HPDE6-E6E7 (cell line): Measurements from ENCODE around the gene HOXC9.

Experiments used
- DNase-seq: peaks from one replicate; pipeline ENCODE4 v3.0.0; 2011; ENCODE audit warnings: missing footprints; ENCODE audit errors: extremely low spot score

The HOXC9 gene

DNA sequence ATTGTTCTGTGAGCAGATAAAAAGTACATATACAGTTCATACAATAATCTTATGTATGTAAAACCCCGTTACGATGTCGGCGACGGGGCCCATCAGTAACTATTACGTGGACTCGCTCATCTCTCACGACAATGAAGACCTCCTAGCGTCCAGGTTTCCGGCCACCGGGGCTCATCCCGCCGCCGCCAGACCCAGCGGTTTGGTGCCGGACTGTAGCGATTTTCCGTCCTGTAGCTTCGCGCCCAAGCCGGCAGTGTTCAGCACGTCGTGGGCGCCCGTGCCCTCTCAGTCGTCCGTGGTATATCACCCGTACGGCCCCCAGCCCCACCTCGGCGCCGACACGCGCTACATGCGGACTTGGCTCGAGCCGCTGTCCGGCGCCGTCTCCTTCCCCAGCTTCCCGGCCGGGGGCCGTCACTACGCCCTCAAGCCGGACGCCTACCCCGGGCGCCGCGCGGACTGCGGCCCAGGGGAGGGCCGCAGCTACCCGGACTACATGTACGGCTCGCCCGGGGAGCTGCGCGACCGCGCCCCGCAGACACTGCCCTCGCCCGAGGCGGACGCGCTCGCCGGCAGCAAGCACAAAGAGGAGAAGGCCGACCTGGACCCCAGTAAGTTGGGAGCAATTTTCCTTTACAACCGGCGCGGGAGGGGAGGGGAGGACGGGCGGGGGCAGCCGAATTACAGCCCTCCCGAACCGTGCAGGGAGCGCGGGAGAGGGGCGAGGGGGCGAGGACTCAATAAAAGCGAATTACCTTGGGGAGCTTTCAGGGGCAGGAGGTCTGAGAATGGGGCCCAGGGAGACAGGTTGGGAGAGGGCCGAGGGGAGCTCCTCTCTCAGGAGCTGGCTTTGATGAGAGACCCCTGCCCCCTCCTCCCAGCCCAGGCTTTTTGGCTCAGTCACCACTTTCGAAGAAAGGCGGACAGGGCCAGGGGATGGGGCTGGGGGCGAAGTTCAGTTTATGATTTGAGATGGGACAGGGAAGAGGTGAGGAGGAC is at the start of gene HOXC9:
Gene HOXC9 (plus strand): TSS at position 46 of the 999 bp plus-strand sequence. CDS start 28 bp downstream, at position 74.
- no peak for DNase-seq

DNA sequence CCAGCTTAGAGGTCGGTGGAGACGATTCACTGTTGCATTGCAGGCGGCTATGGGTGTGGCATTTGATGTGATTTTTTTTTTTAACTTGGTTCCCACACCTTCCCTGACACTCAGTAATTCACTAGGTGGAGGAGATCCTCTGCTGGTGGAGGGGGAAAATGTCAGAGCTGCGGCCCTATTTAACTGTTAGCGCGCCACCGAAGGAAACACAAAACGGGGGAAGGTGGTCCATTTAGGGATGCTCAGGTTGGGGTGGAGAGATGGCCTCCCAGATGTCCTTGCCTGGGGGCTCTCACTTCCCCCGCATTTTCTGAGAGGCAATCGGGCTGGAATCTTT is 49.6 kb upstream of the HOXC9 start:
- DNase-seq, result no peak

DNA sequence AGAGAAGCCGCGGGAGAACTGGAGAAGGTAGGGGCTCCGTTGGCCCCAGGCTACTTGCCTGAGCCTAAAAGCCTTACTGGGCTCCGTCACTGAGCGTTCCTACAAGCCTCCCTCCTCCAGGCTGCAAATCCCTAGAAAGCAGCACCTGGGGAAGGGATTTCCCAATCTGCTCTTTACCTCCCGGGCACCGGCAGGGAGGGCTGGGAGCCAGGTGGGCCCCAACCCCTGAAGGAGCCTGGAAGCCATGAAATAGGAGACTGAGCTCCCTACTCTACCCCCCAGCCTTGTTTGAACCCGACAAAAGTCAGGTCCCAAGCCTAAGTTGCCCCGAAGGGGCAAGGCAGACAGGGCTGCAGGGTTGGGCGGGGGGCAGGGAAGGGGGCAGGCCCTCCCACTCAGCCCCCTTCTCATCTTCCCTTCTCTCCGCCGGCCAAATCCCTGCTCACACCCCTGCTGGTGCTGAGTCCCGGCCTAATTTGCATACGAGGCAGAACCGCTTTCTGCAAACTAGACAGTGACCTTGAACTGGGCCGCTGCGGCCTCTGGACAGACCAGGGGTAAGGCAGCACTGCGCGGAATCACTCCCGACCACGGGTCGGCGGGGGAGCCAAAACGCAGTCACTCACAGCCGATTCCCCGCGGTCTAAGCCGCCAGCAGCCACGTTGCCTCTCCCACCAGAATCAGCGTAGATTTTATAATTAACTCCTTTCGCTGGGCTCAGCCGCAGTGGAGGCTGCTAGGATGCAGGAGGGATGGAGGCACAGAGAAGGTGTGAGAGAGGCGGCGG is 49.0 kb upstream of the HOXC9 start:
- DNase-seq, result no peak

DNA sequence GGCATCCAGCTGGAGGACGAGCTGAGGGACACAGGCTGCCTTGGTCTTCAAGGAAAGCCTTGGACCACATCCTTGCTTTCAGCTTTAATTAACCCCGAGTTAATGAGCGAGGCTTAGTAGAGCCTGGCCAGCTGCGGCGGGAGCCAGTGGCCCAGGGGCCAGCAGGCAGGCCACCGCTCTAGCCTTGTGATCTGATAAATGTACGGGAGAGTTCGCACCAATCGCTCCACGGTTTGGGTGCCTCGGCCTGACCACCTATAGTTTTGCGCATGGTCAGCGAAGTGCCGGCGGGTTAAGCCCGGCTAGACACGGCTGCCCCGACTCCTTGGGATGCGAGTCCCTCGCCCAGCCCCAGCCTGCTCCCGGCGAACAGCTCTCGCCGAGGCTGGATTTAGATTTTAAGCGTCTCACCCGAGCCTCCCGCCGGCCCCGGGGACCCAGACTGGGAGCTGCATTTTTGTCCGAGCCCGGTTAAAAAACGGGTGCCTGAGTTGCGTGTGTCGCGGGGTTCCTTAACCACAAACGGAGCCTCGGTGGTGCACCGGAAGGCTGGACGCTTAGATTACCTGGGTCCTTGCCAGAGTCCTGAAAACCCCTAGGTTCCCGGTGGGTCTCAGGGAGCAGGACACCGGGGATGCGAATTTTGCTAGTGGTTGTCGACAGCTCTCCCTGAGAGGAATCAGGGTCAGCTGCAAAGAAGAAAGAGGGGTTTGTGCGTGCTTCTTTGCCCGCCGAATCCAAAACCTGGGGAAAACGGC is 48.2 kb upstream of the HOXC9 start:
- no peak for DNase-seq

DNA sequence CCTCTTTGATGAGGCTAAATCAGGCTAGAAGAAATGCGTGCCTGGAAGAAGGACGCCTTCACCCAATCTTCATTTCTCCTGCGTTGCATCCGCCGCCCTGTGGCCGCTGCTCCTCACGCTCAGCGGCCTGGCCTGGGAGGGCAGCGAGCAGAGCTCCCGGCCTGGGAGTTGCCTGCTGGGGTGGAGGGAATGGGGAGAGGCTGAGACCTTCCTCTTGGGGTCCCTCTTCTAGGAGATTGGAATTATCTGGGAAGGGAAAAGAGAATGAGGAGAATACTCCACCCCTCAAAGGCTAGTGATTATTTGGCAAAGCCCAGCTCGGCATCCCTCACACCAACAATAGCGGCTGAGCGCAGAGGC is 47.6 kb upstream of the HOXC9 start:
- DNase-seq, result no peak

DNA sequence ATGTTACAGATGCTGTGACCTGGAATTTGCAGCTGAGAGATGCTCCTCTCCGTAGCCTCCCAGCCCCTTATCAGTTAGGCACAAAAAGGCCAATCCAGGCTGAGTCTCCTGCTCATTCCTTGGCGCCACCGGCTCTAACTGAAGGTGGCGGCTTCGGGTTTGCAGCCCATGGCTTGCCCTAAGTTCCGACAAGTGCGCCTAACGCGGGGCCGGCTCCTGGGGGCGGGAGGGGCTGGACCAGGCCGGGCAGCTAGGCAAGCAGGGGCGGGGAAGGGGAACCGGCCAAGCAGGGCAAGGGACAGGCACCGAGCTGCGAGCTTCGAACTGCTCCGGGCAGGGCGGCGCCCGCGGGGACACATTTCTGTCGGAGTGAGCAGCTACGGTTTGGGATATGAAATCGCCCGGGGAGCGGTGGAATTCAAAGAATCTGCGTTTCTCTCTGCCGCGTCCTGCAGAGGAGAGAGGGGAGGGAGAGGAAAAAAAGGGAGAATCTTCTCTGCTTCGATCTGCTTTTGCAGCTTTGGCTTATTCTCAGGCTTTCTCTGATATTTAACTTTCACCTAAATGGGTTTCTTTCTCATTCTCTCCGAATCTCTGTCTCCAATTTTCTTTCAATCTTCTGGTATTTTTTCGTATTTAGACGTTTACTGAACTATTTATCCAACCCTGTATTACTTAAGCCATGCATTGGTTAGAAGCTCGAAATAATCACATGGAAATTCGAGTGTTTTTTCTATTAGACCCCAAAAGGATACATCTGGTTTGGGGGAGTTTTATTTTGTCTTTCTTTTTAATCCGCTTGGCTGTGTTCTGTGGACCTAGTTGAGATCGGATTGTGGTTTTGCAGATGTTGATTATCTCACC is 46.9 kb upstream of the HOXC9 start:
- no peak for DNase-seq

DNA sequence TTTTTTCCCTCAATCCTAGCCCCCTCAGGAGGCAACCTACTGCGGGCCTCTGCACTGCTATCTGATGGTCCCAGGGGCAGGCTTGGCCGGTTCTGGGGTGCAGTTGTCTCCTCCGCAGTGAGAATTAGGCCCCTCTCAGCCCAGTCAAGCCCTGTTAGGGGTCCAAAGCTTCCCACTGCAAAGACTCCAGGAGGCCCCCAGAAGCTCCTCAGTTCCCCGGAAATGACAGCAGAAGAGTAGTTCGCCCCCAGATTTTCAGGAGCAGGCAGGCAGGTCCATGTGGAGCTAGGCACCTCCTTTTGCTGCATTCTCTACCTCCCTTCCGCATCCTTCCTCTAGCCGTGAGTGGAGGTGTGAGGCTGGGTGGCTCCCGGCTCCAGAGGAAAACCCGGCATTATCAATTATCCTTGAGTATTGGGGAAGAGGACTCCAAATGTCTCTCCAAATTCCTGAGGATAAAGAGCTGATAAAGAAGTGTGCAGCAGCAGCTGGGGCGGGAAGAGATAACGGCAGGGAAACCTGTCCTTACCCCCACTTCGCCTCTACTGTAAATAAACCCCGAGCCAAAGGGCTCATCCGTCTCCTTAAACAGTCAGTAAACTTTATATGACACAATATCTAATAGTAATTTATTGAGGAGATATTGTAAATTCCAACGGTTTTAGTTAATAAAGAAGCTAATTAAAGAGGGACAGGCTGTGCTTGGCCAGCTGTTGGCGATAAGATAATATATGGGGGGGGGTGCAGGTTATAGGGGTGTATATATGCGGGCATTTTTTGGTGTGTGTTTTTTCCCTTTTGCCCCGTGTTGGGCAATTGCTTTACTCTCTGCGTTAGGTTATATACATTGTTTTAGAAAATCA is 45.9 kb upstream of the HOXC9 start:
- DNase-seq, result no peak

DNA sequence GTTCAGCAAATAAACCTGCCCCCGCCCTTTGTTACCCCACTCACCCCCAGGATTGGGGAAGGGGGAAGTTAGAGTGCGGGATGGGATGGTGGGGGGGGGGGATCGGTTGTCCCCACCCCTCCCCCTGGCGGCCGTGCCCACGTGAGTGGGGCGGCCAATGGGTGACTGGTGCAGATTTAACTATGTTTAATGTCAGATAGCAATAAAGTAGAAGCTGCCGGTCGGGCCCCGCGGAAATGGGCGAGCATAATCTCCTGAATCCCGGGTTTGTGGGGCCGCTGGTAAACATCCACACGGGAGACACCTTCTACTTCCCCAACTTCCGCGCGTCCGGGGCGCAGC is 45.3 kb upstream of the HOXC9 start, which contains the start of gene HOXC12:
Gene HOXC12 (plus strand): TSS at position 210 of the 342 bp plus-strand sequence. CDS start 27 bp downstream, at position 237.
- no peak for DNase-seq

DNA sequence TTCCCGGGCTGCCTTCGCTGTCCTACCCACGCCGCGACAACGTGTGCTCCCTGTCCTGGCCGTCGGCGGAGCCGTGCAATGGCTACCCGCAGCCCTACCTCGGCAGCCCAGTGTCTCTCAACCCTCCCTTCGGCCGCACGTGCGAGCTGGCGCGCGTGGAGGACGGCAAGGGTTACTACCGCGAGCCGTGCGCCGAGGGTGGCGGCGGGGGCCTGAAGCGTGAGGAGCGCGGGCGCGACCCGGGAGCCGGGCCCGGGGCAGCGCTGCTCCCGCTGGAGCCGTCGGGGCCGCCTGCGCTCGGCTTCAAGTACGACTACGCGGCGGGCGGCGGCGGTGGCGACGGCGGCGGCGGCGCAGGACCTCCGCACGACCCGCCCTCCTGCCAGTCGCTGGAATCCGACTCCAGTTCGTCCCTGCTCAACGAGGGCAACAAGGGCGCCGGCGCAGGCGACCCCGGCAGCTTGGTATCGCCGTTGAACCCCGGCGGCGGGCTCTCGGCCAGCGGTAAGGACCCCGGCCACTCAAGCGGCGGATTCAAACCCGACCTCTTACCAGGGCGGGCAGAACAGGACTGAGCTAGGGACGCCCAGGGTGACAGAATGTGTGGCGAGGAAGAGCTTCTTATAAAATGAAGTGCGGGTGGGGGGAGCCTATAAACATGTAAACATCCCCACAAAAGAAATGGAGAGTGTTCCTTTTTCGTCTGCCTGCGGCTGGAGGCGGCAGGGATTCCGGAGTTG is 44.8 kb upstream of the HOXC9 start:
- DNase-seq, result no peak

DNA sequence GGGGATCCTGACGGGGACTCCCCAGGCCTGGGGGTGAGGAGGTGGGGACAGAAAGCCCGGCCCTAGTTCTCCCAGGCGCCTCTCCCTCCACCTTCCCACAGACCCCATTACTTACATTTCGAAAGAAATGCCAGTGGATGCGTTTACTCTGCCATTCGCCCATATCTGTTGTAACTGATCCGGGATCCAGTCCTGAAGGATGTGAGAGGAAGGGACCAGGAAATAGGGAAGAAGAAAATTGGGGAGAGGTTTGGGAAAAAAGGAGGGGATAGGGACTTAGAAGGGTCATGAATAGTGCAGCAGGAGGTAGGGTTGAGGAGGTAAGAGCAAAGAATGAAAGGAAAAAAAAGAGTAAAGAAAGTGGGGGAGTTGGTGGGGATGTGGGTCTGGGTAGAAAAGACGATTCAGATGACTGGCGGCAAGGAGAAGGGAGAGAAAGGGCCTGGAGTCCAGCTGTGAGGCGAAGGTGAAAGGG is 44.1 kb upstream of the HOXC9 start:
- DNase-seq, result no peak

DNA sequence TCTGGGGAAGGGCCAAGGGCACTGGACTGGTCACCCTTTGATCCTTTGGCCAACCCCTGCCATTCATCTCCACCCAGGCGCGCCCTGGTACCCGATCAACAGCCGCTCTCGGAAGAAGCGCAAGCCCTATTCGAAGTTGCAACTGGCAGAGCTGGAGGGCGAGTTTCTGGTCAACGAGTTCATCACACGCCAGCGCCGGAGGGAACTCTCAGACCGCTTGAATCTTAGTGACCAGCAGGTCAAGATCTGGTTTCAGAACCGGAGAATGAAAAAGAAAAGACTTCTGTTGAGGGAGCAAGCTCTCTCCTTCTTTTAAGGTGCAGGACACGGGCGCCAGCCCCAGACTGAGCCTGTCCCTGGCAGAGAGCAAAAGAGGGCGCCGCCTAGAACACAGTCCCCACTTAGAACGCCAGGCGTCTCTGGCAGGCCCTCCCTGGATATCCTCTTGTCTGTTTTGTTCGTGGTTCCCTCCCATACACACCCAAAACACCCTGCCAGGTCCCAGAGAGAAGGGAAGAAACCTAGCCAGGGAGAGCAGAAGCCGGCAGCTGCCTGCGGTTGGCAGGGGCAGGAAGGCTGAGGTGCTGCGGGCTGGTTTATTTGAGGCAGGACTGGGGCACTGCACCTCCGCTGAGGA is 43.6 kb upstream of the HOXC9 start:
- DNase-seq, result no peak

DNA sequence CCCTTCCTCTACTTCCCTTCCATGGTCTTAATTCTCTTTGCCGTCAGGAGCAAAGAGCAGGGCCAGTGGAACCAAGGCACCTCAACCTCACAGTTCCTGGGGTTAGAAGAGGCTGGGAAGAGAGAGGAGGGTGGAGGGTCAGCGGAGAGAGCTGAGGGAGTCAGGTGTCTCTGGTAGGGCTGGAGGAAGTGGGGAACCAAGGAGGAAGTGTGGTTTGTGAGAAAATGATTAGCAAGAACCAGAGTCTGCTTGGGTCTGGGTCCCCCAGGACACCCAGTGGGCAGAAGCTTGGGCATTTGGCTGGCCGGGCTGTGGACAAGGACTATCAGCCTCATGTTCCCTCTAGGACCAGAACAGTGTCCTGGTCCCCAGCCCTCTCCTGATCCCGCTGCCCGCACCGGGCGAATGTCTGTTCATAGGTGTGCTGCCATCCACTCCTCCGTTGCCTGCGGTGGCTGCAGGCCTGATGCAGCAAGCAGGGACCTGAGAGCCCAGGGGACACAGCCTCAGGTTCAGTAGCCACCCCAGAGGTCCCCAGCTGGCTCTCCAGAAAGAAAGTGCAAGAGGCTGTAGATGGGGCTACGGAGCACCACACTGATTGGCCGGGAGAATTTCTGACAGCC is 42.9 kb upstream of the HOXC9 start:
- no peak for DNase-seq

DNA sequence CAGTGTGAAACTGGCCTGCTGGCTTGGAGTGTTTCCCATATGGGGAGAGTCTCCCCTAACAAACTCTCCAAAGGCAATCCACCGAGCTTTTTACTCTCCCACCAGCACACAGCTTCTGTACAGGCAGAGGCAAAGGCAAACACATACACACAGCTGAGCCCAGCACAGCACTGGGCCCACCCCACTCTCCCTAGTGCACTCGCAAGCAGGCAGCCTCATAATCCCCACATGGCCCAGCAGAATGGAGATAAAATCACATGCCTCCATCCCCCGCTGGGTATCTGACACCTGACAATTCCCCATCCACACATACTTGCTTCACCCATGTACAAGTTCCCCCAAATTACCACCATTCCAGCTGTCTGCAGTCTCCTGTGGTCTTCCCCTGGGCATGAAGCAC is 41.8 kb upstream of the HOXC9 start:
- DNase-seq, result no peak

DNA sequence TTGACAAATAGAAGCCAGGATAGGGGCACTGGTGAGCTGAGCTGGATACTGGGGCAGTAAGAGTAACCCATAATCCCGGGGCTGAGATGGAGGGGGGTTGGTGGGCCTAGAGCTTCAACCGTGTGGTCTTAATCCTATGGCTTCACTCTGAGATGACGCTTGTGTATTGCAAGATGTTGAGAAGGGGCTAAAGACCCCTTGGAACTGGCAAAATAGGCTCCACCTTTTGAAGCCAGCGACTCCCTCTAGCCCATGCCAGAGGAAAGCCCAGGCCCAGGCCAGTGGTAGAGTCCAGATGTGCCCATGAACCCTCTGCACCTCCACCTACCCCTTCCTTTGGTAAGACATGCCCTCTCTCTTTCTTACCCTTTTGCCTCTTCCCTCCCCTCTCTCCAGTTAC is 40.6 kb upstream of the HOXC9 start:
- no peak for DNase-seq

DNA sequence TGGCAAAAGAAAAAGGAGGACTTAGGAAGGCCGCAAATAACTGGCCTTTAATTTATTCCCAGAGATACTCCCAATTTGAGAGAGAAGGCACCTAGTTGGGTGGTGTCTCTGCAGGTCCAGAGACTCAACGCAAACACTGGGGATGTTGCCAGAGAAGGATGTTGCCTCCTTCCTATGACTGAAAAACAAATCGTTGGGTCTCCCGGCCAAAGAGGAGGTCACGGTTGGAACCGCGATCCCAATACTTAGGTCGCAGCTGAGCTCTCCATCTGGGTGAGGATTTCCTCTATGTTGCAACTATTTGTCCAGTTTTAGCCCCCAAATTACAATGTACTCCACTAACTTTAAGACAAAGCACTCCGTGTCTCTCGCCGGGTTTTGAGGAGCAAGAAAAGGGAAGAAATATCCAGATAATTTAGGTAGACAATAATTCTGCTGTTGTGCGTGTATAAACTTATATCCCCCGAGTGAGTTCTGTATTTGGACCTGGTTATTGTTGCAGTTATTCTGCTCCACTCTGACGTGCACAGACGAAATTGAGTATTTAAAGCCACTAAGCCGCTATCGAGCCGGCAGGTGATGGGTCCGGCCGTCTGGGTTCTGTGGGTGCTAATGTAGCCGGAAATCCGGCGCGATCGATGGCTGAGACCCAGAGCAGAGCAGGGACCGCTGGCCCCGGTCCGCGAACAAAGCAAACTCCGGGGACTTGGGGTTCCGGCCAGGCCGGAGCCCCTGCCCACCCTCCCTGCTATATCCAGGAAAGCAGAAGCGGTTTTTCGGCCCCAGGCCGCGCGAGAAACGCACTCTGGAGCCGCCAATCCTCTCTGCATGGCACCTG is 39.6 kb upstream of the HOXC9 start:
- DNase-seq, result no peak

DNA sequence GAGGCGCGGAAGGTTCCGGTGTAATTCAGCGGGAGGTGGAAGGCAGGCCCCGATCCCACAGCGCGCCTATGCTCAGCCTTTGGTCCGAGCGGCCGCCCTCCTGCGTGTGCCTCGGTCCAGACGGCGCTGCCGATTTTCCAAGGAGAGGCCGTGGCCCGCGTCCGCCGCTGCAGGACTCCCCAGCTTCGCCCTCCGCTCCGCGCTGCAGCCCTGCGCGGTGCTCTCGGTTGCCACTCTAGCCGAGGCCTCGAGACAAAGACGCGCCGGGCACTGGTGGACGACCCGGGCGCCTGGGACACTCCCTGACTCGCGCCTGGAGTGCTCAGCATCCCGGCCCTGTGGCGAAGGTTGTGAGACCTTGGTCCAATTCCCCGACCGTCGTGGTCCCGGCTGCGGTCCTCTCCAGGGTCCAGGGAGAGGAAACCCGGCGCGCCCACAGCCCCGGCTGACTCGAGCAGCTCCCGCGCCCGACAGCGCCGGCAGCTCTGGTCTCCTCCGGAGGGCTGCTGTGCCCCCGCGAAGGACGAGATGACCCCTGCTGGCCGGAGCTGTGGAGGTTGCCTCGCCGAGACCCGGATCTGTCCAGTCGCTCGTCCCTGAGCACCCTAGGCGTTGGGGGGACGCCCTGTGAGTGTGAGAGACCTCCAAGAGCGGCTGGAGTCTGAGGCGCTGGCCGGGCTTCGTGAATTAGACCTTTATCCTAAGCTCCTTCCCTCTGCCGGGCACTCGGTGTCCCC is 38.8 kb upstream of the HOXC9 start:
- no peak for DNase-seq

DNA sequence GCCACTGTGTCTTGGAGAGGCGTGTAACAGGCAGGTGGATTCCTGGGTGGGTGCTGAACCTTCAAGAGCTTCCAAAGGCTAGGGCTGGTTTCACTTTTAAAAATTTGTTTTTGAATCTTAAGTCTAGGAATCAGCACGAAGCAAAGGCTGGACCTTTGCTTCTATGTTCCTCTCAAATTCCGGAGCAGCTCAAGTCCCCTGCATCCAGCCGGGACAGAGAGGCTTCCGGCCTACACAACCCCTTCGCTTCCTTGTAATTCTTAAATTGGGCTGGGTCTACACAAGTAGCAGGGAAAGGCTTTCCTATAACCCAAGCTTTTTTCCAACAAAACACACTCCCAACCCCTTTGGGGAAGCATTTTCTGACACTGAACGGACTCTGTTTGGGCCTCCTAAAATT is 37.0 kb upstream of the HOXC9 start:
- no peak for DNase-seq
